OCI-LY1 (cell line): ENCODE data around the gene CRYM.

Experiments
- H2AFZ ChIP-seq: fragments of 200-600 bp; sonication (generic), shearing (Covaris generic); 2 replicates; pipeline ENCODE4 v1.6.0; 2014; ENCODE audit warnings: antibody characterized with exemption, mild to moderate bottlenecking, low read length
- H3F3A ChIP-seq: fragments of 200-600 bp; sonication (generic), shearing (Covaris generic); 2 replicates; pipeline ENCODE4 v1.6.0; 2014; ENCODE audit warnings: mild to moderate bottlenecking, antibody characterized with exemption, low read length, moderate library complexity; ENCODE audit not compliant: insufficient read depth
- H3K27ac ChIP-seq: fragments of 200-600 bp; sonication (generic); 2 replicates; pipeline ENCODE4 v1.5.1; 2014; ENCODE audit warnings: low read length, mixed run types, mild to moderate bottlenecking, low read depth; ENCODE audit not compliant: poor library complexity, severe bottlenecking
- H3K27me3 ChIP-seq: fragments of 200-600 bp; sonication (generic); 2 replicates; pipeline ENCODE4 v1.6.0; 2014; ENCODE audit warnings: antibody characterized with exemption, mild to moderate bottlenecking, low read length, moderate library complexity; ENCODE audit not compliant: insufficient read depth
- H3K36me3 ChIP-seq: fragments of 200-600 bp; sonication (generic); 2 replicates; pipeline ENCODE4 v1.6.1; 2014; ENCODE audit warnings: mild to moderate bottlenecking, antibody characterized with exemption, low read length, moderate library complexity, mixed read lengths; ENCODE audit not compliant: insufficient read depth
- H3K4me1 ChIP-seq: fragments of 200-600 bp; sonication (generic); 2 replicates; pipeline ENCODE4 v1.5.1; 2014; ENCODE audit warnings: mild to moderate bottlenecking, low read length, moderate library complexity; ENCODE audit not compliant: insufficient read depth, severe bottlenecking
- H3K4me2 ChIP-seq: fragments of 200-600 bp; sonication (generic), shearing (Covaris generic); 2 replicates; pipeline ENCODE4 v1.6.1; 2014; ENCODE audit warnings: low read length
- H3K4me3 ChIP-seq: fragments of 200-600 bp; sonication (generic); 2 replicates; pipeline ENCODE4 v1.5.1; 2014; ENCODE audit warnings: low read length, low read depth, mild to moderate bottlenecking, mixed read lengths; ENCODE audit not compliant: poor library complexity, severe bottlenecking
- H3K79me2 ChIP-seq: fragments of 200-600 bp; shearing (Covaris generic); 2 replicates; pipeline ENCODE4 v1.6.1; 2016; ENCODE audit warnings: mixed run types, low read length, mixed read lengths; ENCODE audit not compliant: insufficient read depth
- H3K9ac ChIP-seq: fragments of 200-600 bp; sonication (generic), shearing (Covaris generic); 2 replicates; pipeline ENCODE4 v1.6.1; 2014; ENCODE audit warnings: mild to moderate bottlenecking, low read length, mixed read lengths
- H3K9me2 ChIP-seq: fragments of 200-600 bp; sonication (generic), shearing (Covaris generic); 2 replicates; pipeline ENCODE4 v1.6.1; 2014; ENCODE audit warnings: low read depth, mild to moderate bottlenecking, low read length, mixed read lengths
- H3K9me3 ChIP-seq: fragments of 200-600 bp; shearing (Covaris generic); 2 replicates; pipeline ENCODE4 v1.6.1; 2014; ENCODE audit warnings: low read length, mixed read lengths
- H4K20me1 ChIP-seq: fragments of 200-600 bp; sonication (generic), shearing (Covaris generic); 2 replicates; pipeline ENCODE4 v1.6.0; 2016; ENCODE audit warnings: mild to moderate bottlenecking, low read length; ENCODE audit not compliant: insufficient read depth
- CTCF ChIP-seq: fragments of 200-600 bp; sonication (generic), shearing (Covaris generic); IDR thresholded peaks from 2 replicates; pipeline ENCODE4 v1.5.1; 2017; ENCODE audit warnings: mild to moderate bottlenecking, antibody characterized with exemption, low read length, moderate library complexity, mixed read lengths
- EZH2 ChIP-seq: fragments of 200-600 bp; sonication (generic), shearing (Covaris generic); IDR thresholded peaks from 2 replicates; pipeline ENCODE4 v1.8.0; 2017; ENCODE audit warnings: borderline replicate concordance, mixed run types, mild to moderate bottlenecking, antibody characterized with exemption, low read length, moderate library complexity, mixed read lengths

Gene CRYM

GRCh38 chr16:21222495-21223337 is 55.4 kb downstream of the CRYM start:
- Histone ChIP-seq H2AFZ (no peak overlapping the region), H4K20me1 (no peaks in the 10 kb centered on the region), H3K9ac (no peak overlapping the region), H3K4me2 (no peak overlapping the region), H3K9me2 (no peaks in the 10 kb centered on the region), H3K36me3 (no peaks in the 10 kb centered on the region), H3F3A (no peaks in the 10 kb centered on the region), H3K9me3 (no peaks in the 10 kb centered on the region), H3K27ac (no peak overlapping the region), H3K79me2 (no peaks in the 10 kb centered on the region), H3K4me3 (no peak overlapping the region), H3K27me3 (no peaks in the 10 kb centered on the region), H3K4me1 (no peaks in the 10 kb centered on the region)
- TF ChIP-seq CTCF = no peak
- TF ChIP-seq EZH2 = no peak

DNA sequence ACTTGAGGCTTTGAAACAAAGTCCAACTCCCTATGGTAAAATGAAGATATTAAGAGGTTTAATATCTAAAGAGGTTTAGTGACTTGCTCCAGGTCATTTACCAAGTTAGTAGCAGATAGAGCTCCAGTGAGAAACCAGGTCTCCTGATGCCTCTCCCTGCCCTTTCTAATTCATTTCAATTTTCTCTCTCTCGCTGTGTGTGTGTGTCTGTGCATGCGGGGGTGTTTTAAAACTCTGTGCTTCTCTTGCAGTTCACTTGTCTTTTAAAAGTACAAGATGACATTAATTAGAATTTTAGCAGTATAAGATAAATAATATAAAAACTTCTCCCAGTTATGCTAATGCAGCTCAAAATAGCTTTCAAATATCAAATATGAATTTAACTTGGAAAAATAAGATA is 58.5 kb downstream of the CRYM start:
- no peaks in the 10 kb centered on the region for H3K79me2 ChIP-seq
- no peak overlapping the region for H2AFZ ChIP-seq
- no peaks in the 10 kb centered on the region for H4K20me1 ChIP-seq
- no peak overlapping the region for H3K4me3 ChIP-seq
- no peaks in the 10 kb centered on the region for H3K36me3 ChIP-seq
- no peak overlapping the region for H3K27ac ChIP-seq
- H3K9me2 ChIP-seq = no peaks in the 10 kb centered on the region
- H3K4me2 ChIP-seq = no peak overlapping the region
- no peak overlapping the region for H3K9ac ChIP-seq
- H3K9me3 ChIP-seq = no peaks in the 10 kb centered on the region
- no peaks in the 10 kb centered on the region for H3F3A ChIP-seq
- peaks cover 7% of the 10 kb centered on the region; the same call in 1 of the 2 replicates for H3K27me3 ChIP-seq
- H3K4me1 ChIP-seq = no peaks in the 10 kb centered on the region
- TF ChIP-seq EZH2 (no peak), CTCF (no peak)

DNA sequence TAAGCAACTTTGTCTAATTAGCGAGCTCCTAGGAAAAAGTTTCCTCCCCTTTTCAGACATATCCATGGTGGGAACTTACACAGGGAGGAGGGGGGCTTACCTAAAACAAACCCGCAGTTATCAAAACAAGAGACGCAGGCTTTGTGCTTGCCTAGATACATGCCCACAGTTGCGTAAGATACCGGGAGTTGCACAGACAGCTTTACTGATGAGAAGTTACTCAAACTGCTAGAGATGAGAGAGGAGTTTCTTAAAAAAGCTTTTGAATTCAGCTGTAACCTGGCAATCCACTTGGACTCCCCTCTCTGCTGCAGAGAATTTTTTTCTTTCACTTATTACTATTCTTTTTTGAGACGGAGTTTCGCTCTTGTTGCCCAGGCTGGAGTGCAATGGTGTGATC is 59.9 kb downstream of the CRYM start:
- no peak overlapping the region for H3K9ac ChIP-seq
- no peak overlapping the region for H3K4me2 ChIP-seq
- no peaks in the 10 kb centered on the region for H3K9me3 ChIP-seq
- H3K9me2 ChIP-seq = no peaks in the 10 kb centered on the region
- no peak overlapping the region for H3K4me3 ChIP-seq
- H3K36me3 ChIP-seq = no peaks in the 10 kb centered on the region
- no peak for TF ChIP-seq EZH2
- no peak for TF ChIP-seq CTCF
- no peaks in the 10 kb centered on the region for H3F3A ChIP-seq
- no peaks in the 10 kb centered on the region for H3K4me1 ChIP-seq
- no peaks in the 10 kb centered on the region for H3K79me2 ChIP-seq
- no peaks in the 10 kb centered on the region for H4K20me1 ChIP-seq
- H3K27ac ChIP-seq = no peak overlapping the region
- no peak overlapping the region for H2AFZ ChIP-seq
- peaks cover 7% of the 10 kb centered on the region; the same call in 1 of the 2 replicates for H3K27me3 ChIP-seq
